ENCODE measurements around the gene EP400.

GRCh38 chr12:131959116-131959515 lies 9.4 kb downstream of the EP400 start:
- no peak for TF ChIP-seq CTCF (conservative IDR thresholded peaks at IDR 0.05)
- TF ChIP-seq ZFX (IDR thresholded peaks at IDR 0.05): no peak
